ENCODE data around the gene CD300A. TPM values are rescaled to one million over a fixed set of nuclear protein-coding genes. Genes with fewer than 3 reads are reported as not detected.
"Not testable (repeated sequence)": the region's sequence is repeated elsewhere in the genome, so short reads cannot be mapped to it uniquely, and the experiment has no call there.

CD300A gene
- total and polyA plus RNA-seq, 5 donors, result 2.2 to 5.7 (median 5.1) TPM

DNA sequence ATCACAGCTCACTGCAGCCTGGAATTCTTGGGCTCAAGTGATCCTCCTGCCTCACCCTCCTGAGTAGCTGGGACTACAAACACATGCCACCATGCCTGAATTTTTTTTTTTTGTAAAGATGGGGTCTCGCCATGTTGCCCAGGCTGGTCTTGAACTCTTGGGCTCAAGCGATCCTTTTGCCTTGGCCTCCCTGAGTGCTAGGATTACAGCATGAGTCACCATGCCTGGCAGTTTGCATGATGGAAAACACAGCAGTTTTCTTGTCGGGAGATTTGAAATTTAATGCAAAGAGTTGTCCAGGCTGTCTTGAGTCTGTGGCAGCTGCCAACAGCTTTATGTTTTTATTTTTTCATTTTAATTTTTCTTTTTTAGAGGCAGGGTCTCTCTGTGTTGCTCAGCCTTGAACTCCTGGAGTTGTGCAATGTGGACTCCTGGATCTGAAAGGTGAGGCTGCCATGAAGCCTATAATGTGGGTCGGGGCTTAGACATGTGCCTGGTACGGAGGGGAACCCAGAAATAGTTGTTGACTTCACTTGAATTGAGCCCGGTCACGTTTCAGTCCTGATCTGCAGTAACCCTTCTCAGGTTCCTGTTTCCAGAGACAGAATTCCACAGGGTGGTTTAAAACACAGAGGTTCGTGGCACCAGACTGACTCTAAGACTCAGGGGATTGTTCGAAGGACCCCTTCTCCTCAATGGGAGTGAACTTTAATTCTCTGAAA is 18.7 kb downstream of the CD300A start:
- DNase-seq (no peak), ATAC-seq (no peak)
- no peaks in the 10 kb centered on the region for H3K4me1 ChIP-seq (ENCODE audit: control insufficient read depth, insufficient read depth, low read length)
- H3K27me3 ChIP-seq (ENCODE audit: control insufficient read depth, insufficient read depth), result no peaks in the 10 kb centered on the region
- no peak overlapping the region for H3K27ac ChIP-seq (ENCODE audit: low read length)
- no peaks in the 10 kb centered on the region for H3K9me3 ChIP-seq (ENCODE audit: control insufficient read depth, low read length)
- intact Hi-C loops (cut with DNase I), result no loop called here
- 60% methylated on average over 9 of the region's 9 CpGs for WGBS
- H3K4me3 ChIP-seq (ENCODE audit: low read length), result no peak overlapping the region

DNA sequence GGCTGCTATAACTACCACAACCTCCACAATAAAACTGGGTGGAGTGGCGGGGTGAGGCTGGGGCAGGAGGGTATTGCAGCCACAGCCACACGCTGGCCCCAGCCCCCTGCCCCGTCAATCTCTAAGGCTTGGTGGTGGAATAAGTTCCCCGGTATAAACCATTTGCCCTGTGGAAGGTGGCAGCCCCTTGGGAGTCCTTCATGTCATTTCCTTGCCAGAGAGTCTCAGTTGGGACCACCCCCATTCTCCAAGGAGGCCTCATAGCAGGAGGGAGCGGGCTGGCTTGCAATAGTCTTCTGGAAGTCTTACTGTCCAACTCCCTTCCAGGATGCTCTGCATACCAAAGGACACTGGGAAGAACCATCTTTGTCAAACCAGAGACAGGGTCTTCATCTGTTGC is 19.4 kb downstream of the CD300A start:
- no peak for DNase-seq
- H3K27ac ChIP-seq (ENCODE audit: low read length), result no peak overlapping the region

DNA sequence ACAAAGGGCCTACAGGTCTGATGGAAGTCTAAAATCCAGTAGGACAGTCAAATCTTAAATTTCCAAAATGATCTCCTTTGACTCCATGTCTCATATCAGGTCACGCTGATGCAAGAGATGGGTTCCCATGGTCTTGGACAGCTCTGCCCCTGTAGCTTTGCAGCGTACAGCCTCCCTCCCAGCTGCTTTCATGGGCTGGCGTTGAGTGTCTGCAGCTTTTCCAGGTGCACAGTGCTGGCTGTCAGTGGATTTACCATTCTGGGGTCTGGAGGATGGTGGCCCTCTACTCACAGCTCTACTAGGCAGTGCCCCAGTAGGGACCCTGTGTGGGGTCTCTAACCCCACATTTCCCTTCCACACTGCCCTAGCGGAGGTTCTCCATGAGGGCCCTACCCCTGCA is 21.8 kb downstream of the CD300A start:
- H3K27me3 ChIP-seq (ENCODE audit: control insufficient read depth, insufficient read depth); intact Hi-C loops (cut with DNase I); H3K9me3 ChIP-seq (ENCODE audit: control insufficient read depth, low read length); H3K4me3 ChIP-seq (ENCODE audit: low read length); H3K4me1 ChIP-seq (ENCODE audit: control insufficient read depth, insufficient read depth, low read length); H3K27ac ChIP-seq (ENCODE audit: low read length); ATAC-seq; DNase-seq: not testable (repeated sequence)
- WGBS, result 94% methylated on average over 4 of the region's 4 CpGs

More for the DNA sequence above, 19.4 kb downstream of the CD300A start:
- H3K4me1 ChIP-seq (ENCODE audit: control insufficient read depth, insufficient read depth, low read length), result no peaks in the 10 kb centered on the region
- WGBS, result 86% methylated on average over 5 of the region's 5 CpGs
- ATAC-seq, result no peak
- no peaks in the 10 kb centered on the region for H3K27me3 ChIP-seq (ENCODE audit: control insufficient read depth, insufficient read depth)
- no peaks in the 10 kb centered on the region for H3K9me3 ChIP-seq (ENCODE audit: control insufficient read depth, low read length)
- intact Hi-C loops (cut with DNase I), result no loop called here
- no peak overlapping the region for H3K4me3 ChIP-seq (ENCODE audit: low read length)

DNA sequence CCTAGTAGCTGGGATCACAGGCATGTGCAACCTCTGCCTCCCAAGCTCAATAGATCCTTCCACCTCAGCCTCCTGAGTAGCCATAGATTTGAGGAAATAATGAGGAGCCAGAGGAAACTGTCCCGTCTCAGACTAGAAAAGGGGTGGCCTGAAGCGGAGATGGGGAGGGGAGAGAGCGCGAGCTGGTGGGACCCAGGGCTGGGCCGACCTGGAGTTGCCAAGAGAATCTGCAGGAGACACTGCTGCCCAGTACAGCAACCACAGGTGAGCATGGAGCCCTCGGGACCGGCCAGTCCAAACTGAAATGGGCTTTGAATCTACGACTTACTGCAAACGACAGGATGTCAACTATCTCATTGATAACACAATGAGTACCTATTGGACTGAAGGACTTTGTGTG is 24.3 kb downstream of the CD300A start:
- Histone ChIP-seq H3K4me3 (ENCODE audit: low read length) (no peak overlapping the region), H3K9me3 (ENCODE audit: control insufficient read depth, low read length) (no peaks in the 10 kb centered on the region), H3K27me3 (ENCODE audit: control insufficient read depth, insufficient read depth) (no peaks in the 10 kb centered on the region), H3K4me1 (ENCODE audit: control insufficient read depth, insufficient read depth, low read length) (no peaks in the 10 kb centered on the region), H3K27ac (ENCODE audit: low read length) (no peak overlapping the region)
- ATAC-seq, result no peak
- 68% methylated on average over 9 of the region's 9 CpGs for WGBS
- intact Hi-C loops (cut with DNase I), result no loop called here
- DNase-seq, result no peak

DNA sequence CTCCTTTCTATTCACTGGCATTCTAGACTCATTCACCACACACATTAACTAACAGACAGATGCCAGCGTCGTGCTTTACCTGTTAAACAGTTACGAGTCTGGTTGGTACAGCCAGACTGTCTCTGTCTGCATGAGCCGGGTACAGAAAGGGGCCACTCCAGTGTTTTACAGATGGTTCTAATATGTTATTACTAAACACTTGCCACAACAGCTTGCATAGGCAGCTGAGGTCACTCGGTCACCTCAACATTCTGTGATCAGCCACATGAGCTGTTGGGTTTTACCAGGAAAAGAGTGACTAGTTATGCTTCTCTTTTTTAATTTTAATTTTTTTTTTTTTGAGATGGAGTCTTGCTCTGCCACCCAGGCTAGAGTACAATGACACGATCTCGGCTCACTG is 25.2 kb downstream of the CD300A start:
- no peak overlapping the region for H3K27ac ChIP-seq (ENCODE audit: low read length)
- no peaks in the 10 kb centered on the region for H3K4me1 ChIP-seq (ENCODE audit: control insufficient read depth, insufficient read depth, low read length)
- WGBS, result 86% methylated on average over 7 of the region's 7 CpGs
- H3K4me3 ChIP-seq (ENCODE audit: low read length), result no peak overlapping the region
- intact Hi-C loops (cut with DNase I), result loop anchor here in 1 of 4 donors (2.0 kb wide), 1 partner anchor 123 kb away; no protein-coding TSS in a partner anchor
- H3K9me3 ChIP-seq (ENCODE audit: control insufficient read depth, low read length), result no peaks in the 10 kb centered on the region
- DNase-seq (no peak), ATAC-seq (no peak)
- no peaks in the 10 kb centered on the region for H3K27me3 ChIP-seq (ENCODE audit: control insufficient read depth, insufficient read depth)

DNA sequence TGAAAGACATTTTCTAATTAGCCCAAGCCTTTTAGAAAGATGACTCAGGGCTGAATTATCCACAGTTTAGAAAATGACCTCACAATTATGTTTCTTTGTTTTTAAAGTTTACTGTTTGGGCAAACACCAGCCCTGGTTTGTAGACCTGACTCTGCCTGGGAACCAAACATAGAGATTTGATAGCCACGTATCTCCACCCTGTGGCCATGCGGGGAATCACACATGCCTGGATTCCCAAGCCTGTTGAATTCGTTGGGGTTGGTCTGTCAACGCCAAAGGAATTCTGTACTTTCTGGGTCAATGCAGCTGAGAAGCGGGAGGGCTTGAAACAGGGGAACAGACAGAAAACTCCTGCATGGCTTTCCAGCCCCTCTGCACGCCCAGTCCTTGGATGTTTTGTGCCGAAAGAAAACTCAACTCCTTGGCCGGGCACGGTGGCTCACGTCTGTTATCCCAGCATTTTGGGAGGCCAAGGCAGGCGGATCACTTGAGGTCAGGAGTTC is 26.9 kb downstream of the CD300A start:
- ATAC-seq (peak; percentile 79 to 82), DNase-seq (peak; percentile 61 to 82 (median 77))
- Histone ChIP-seq H3K4me1 (ENCODE audit: control insufficient read depth, insufficient read depth, low read length) (no peaks in the 10 kb centered on the region), H3K9me3 (ENCODE audit: control insufficient read depth, low read length) (no peaks in the 10 kb centered on the region), H3K27ac (ENCODE audit: low read length) (no peak overlapping the region), H3K4me3 (ENCODE audit: low read length) (no peak overlapping the region), H3K27me3 (ENCODE audit: control insufficient read depth, insufficient read depth) (no peaks in the 10 kb centered on the region)
- WGBS, result 35% methylated on average over 11 of the region's 11 CpGs
- intact Hi-C loops (cut with DNase I), result loop anchor here in 1 of 4 donors (2.0 kb wide), 1 partner anchor 125 kb away; no protein-coding TSS in a partner anchor

DNA sequence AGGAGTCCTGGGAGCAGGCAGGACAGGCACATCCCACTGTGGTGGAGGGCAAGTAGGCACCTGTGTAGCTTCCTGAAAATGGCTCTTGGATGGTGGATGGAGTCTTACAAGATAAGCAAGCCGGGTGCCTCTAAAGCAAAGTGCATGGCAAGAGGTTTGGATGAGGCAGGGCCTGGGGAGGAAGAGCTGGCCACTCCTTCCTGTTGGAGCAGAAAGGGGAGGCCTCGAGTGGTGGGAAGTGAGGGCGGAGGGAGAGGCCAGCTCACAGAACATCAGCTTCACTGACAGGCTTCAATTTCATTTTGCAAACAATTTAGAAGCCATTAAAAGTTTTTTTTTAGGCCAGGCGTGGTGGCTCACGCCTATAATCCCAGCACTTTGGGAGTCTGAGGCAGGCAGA is 31.0 kb downstream of the CD300A start:
- no peak for DNase-seq
- intact Hi-C loops (cut with DNase I), result no loop called here

DNA sequence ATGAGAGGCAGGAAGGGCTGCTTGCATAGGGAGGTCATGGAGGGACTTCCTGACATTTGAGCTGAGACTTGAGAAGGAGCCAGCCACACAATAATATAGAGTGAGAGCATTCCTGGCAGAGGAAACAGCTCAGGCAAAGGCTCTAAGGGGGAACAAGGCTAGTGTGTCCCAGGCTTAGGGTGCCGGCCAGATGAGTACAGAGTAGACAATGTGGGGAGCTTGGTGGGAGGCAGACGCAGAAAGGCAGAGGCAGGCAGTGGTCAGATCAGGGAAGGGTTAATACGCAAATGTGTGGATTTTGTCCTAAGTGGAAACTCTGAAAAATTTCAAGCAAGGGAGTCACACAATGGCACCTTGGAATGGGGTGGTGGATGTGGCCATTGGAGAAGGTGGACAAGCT is 33.6 kb downstream of the CD300A start:
- H3K9me3 ChIP-seq (ENCODE audit: control insufficient read depth, low read length), result no peaks in the 10 kb centered on the region
- no peak for ATAC-seq

More for the DNA sequence above, 31.0 kb downstream of the CD300A start:
- no peaks in the 10 kb centered on the region for H3K27me3 ChIP-seq (ENCODE audit: control insufficient read depth, insufficient read depth)
- ATAC-seq, result no peak
- H3K4me1 ChIP-seq (ENCODE audit: control insufficient read depth, insufficient read depth, low read length), result no peaks in the 10 kb centered on the region
- no peaks in the 10 kb centered on the region for H3K9me3 ChIP-seq (ENCODE audit: control insufficient read depth, low read length)
- 62% methylated on average over 5 of the region's 5 CpGs for WGBS
- no peak overlapping the region for H3K27ac ChIP-seq (ENCODE audit: low read length)
- H3K4me3 ChIP-seq (ENCODE audit: low read length), result no peak overlapping the region

DNA sequence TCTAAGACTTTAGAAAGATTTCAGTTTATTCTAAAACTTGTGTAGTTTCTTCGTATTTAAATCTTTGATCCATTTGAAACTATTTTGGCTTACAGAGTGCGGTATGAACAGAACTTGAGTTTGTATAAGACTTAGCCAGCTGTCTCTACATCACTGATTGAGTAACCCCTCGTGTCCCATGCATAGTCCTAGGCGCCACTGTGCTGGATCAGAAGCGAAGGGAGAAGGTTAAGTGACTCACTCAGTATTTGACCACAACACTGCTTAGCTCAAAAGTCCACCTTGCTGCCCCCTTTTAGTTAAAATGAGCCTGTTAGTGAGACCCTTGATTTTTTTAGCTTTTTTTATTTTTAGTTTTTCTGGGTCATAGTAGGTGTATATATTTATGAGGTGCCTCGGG is 36.4 kb downstream of the CD300A start:
- no peaks in the 10 kb centered on the region for H3K27me3 ChIP-seq (ENCODE audit: control insufficient read depth, insufficient read depth)
- no peaks in the 10 kb centered on the region for H3K9me3 ChIP-seq (ENCODE audit: control insufficient read depth, low read length)
- no peak for ATAC-seq
- intact Hi-C loops (cut with DNase I), result no loop called here
- WGBS, result 70% methylated on average over 6 of the region's 6 CpGs
- no peak overlapping the region for H3K4me3 ChIP-seq (ENCODE audit: low read length)
- H3K27ac ChIP-seq (ENCODE audit: low read length), result no peak overlapping the region
- no peaks in the 10 kb centered on the region for H3K4me1 ChIP-seq (ENCODE audit: control insufficient read depth, insufficient read depth, low read length)
- DNase-seq, result no peak

More for the DNA sequence above, 33.6 kb downstream of the CD300A start:
- DNase-seq, result no peak
- H3K27me3 ChIP-seq (ENCODE audit: control insufficient read depth, insufficient read depth), result no peaks in the 10 kb centered on the region
- WGBS, result 80% methylated on average over 3 of the region's 3 CpGs
- H3K4me3 ChIP-seq (ENCODE audit: low read length), result no peak overlapping the region
- H3K4me1 ChIP-seq (ENCODE audit: control insufficient read depth, insufficient read depth, low read length), result no peaks in the 10 kb centered on the region
- intact Hi-C loops (cut with DNase I), result no loop called here
- no peak overlapping the region for H3K27ac ChIP-seq (ENCODE audit: low read length)

DNA sequence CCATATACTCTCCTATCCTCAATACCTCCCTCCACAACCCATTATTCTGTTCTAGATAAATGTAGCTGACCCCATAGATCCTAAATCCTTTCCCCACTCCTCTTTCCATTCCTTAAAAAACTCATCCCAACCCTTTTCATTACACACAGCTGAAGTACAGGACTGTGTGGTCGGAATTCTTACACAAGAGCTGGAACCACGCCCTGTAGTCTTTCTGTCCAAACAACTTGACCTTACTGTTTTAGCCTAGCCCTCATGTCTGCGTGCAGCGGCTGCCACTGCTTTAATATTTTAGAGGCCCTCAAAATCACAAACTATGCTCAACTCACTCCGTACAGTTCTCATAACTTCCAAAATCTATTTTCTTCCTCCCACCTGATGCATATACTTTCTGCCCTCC is 37.5 kb downstream of the CD300A start:
- intact Hi-C loops (cut with DNase I); H3K4me3 ChIP-seq (ENCODE audit: low read length); H3K27me3 ChIP-seq (ENCODE audit: control insufficient read depth, insufficient read depth); ATAC-seq; H3K9me3 ChIP-seq (ENCODE audit: control insufficient read depth, low read length); H3K4me1 ChIP-seq (ENCODE audit: control insufficient read depth, insufficient read depth, low read length); H3K27ac ChIP-seq (ENCODE audit: low read length): not testable (repeated sequence)
- whole genome bisulfite sequencing, result 65% methylated on average over 5 of the region's 5 CpGs
- DNase-seq, result peak in 2 of 3 donors; percentile 51 to 67

DNA sequence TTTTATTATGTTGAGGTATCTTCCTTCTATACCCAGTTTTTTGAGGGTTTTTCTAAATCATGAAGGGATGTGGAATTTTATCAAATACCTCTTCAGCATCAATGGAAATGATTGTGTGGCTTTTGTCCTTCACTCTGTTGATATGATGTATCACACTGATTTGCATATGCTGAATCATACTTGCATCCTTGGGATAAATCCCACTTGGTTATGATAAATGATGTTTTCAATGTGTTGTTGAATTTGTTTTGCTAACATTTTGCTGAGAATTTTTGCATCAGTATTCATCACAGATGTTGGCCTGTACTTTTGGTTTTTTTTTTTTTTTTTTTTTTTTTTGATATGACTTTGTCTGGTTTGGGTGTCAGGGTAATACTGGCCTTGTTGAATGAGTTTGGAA is 41.7 kb downstream of the CD300A start:
- ATAC-seq (no peak), DNase-seq (no peak)
- Histone ChIP-seq H3K27me3 (ENCODE audit: control insufficient read depth, insufficient read depth) (no peaks in the 10 kb centered on the region), H3K9me3 (ENCODE audit: control insufficient read depth, low read length) (no peaks in the 10 kb centered on the region), H3K27ac (ENCODE audit: low read length) (no peak overlapping the region), H3K4me1 (ENCODE audit: control insufficient read depth, insufficient read depth, low read length) (peaks cover 3% of the 10 kb centered on the region), H3K4me3 (ENCODE audit: low read length) (no peak overlapping the region)
- intact Hi-C loops (cut with DNase I), result no loop called here
